CD14-positive monocyte (primary cell): ENCODE measurements around the gene DTNBP1. TPM values are rescaled to one million over a fixed set of nuclear protein-coding genes. Genes with fewer than 3 reads are reported as not detected.

ENCODE experiments used
- DNase-seq, 3 donors: peaks; one replicate each; pipeline ENCODE4 v3.0.0-alpha.2; 2011 to 2022
- H2AFZ ChIP-seq: 2 replicates; pipeline ENCODE4 v1.6.0; 2012; ENCODE audit warnings: mild to moderate bottlenecking, low read depth, low read length, inconsistent platforms; ENCODE audit not compliant: insufficient read depth, poor library complexity, severe bottlenecking
- H3K27ac ChIP-seq, 2 donors: 1 replicate in 1 of 2; 2 replicates in 1 of 2; pipeline ENCODE4 v1.5.1; 2012 to 2013; ENCODE audit warnings: low read length in 2 of 2, control low read depth in 1 of 2, inconsistent platforms in 1 of 2, low read depth in 1 of 2, mild to moderate bottlenecking in 1 of 2
- H3K27me3 ChIP-seq, 2 donors: one replicate each; pipeline versions ENCODE4 v1.6.0 to v1.6.1; 2011 to 2013; ENCODE audit warnings: low read length in 2 of 2; ENCODE audit not compliant: control insufficient read depth in 2 of 2, insufficient read depth in 2 of 2
- H3K36me3 ChIP-seq, 2 donors: replicated peaks in 1 of 2; 1 replicate in 1 of 2; 2 replicates in 1 of 2; pipeline versions ENCODE4 v1.5.1 to v1.6.1; 2012 to 2013; ENCODE audit warnings: low read length in 2 of 2, control low read depth in 1 of 2, inconsistent platforms in 1 of 2, mild to moderate bottlenecking in 1 of 2; ENCODE audit not compliant: insufficient read depth in 2 of 2, control insufficient read depth in 1 of 2
- H3K4me1 ChIP-seq, 2 donors: 1 replicate in 1 of 2; 2 replicates in 1 of 2; pipeline versions ENCODE4 v1.5.1 to v1.6.1; 2012 to 2013; ENCODE audit warnings: low read length in 2 of 2, control low read depth in 1 of 2, inconsistent platforms in 1 of 2, mild to moderate bottlenecking in 1 of 2, moderate library complexity in 1 of 2; ENCODE audit not compliant: insufficient read depth in 2 of 2, control insufficient read depth in 1 of 2
- H3K4me2 ChIP-seq: replicated peaks from 2 replicates; pipeline ENCODE3; 2012; ENCODE audit warnings: low read length, moderate library complexity, mild to moderate bottlenecking; ENCODE audit not compliant: poor library complexity, severe bottlenecking; ENCODE audit errors: extremely low read depth
- H3K4me3 ChIP-seq, 3 experiments: fragments of 200-600 bp in 1 of 3; sonication (generic) in 1 of 3; replicated peaks in 1 of 3; 1 replicate in 2 of 3; 2 replicates in 1 of 3; pipeline ENCODE4 v1.5.1; 2011 to 2013; ENCODE audit warnings: low read length in 3 of 3, mild to moderate bottlenecking in 3 of 3, control low read depth in 2 of 3, low read depth in 2 of 3, inconsistent platforms in 1 of 3, moderate library complexity in 1 of 3
- H3K79me2 ChIP-seq: 2 replicates; pipeline ENCODE4 v1.6.0; 2012; ENCODE audit warnings: mild to moderate bottlenecking, control low read depth, inconsistent platforms, low read length, moderate library complexity; ENCODE audit not compliant: insufficient read depth
- H3K9ac ChIP-seq: 2 replicates; pipeline ENCODE4 v1.6.0; 2017; ENCODE audit warnings: low read length, mild to moderate bottlenecking; ENCODE audit not compliant: insufficient read depth, poor library complexity, severe bottlenecking
- H3K9me3 ChIP-seq, 2 donors: replicated peaks in 1 of 2; 1 replicate in 1 of 2; 2 replicates in 1 of 2; pipeline versions ENCODE4 v1.5.1 to v1.6.1; 2012 to 2013; ENCODE audit warnings: low read length in 2 of 2, control low read depth in 1 of 2; ENCODE audit not compliant: control insufficient read depth in 1 of 2, insufficient read depth in 1 of 2
- H4K20me1 ChIP-seq: 2 replicates; pipeline ENCODE4 v1.6.0; 2012; ENCODE audit warnings: mild to moderate bottlenecking, low read length, control low read depth, moderate library complexity; ENCODE audit not compliant: insufficient read depth
- H3K27ac Mint-ChIP-seq, 7 donors: one replicate each; pipeline ENCODE4 v1.8.0; 2020; ENCODE audit warnings: mild to moderate bottlenecking in 7 of 7, mixed read lengths in 7 of 7, moderate library complexity in 6 of 7, inconsistent platforms in 2 of 7
- H3K27me3 Mint-ChIP-seq, 3 donors: one replicate each; pipeline ENCODE4 v1.8.0; 2021 to 2022; ENCODE audit warnings: low read depth in 3 of 3, mild to moderate bottlenecking in 3 of 3, mixed read lengths in 3 of 3, moderate library complexity in 3 of 3, inconsistent platforms in 1 of 3
- H3K36me3 Mint-ChIP-seq, 2 donors: one replicate each; pipeline ENCODE4 v1.8.0; 2020; ENCODE audit warnings: mixed read lengths in 2 of 2, inconsistent platforms in 1 of 2, mild to moderate bottlenecking in 1 of 2
- H3K4me1 Mint-ChIP-seq: one replicate; pipeline ENCODE4 v1.8.0; 2020; ENCODE audit warnings: mild to moderate bottlenecking, mixed read lengths
- H3K4me3 Mint-ChIP-seq, 2 donors: one replicate each; pipeline ENCODE4 v1.8.0; 2020; ENCODE audit warnings: mild to moderate bottlenecking in 2 of 2, mixed read lengths in 2 of 2, moderate library complexity in 1 of 2
- H3K9me3 Mint-ChIP-seq, 7 donors: one replicate each; pipeline ENCODE4 v1.8.0; 2020 to 2022; ENCODE audit warnings: mixed read lengths in 7 of 7, mild to moderate bottlenecking in 6 of 7, moderate library complexity in 6 of 7, inconsistent platforms in 2 of 7
- WGBS: methylation state at CpG from one replicate; pipeline ENCODE4 v1.1.5; 2013; ENCODE audit warnings: missing lambda C conversion rate; ENCODE audit not compliant: insufficient coverage; 5-methylcytosine and 5-hydroxymethylcytosine counted together
- intact Hi-C, 2 donors: fragments of 100-400 bp; cut with micrococcal nuclease; formaldehyde crosslinking; loops; one replicate each; pipeline versions ENCODE4 v1.15.0 to v1.15.1; 2023
- polyA plus RNA-seq, 3 donors: library from polyadenylated mRNA; depleted of rRNA in 1 of 3; unstranded in 2 of 3; stranded (reverse) in 1 of 3; fragments of 300-500 nt in 2 of 3; fragments of >200 nt in 1 of 3; fragmentation: Illumina TruSeq in 2 of 3; gene quantifications; 1 replicate in 2 of 3; 2 replicates in 1 of 3; pipeline ENCODE4 v1.2.3, GENCODE V29; 2012 to 2021
- TF ChIP-seq, protein P1 (sequence below): fragments of 200-600 bp; IDR thresholded peaks from one replicate; pipeline ENCODE4 v1.8.0; 2022; ENCODE audit warnings: antibody characterized with exemption, mild to moderate bottlenecking

Gene DTNBP1
- polyA plus RNA-seq, 3 donors = 19.7 to 26.9 (median 20.5) TPM

DNA sequence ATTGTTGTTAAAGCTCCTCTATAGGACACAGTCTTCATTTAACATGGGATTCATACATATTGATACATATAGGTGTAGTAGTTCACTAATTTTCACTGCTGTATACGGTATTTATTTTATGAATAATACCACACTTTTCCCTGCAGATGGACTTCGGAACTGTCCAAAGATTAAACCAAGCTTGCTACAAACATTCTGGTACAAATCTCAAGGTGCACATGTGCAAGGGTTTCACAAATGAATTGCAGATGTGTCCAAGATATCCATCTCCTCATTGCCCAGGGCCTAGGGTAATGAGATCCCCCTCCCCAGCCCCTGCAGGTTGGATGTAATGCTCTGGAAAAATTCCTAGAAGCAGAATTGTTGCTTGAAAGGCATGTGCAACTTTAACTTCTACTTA lies 31.4 kb downstream of the DTNBP1 start:
- Histone ChIP-seq H3K4me1 (no peaks in the 10 kb centered on the region), H3K79me2 (no peaks in the 10 kb centered on the region), H3K27me3 (no peaks in the 10 kb centered on the region), H3K4me2 (no peak overlapping the region), H3K9me3 (no peaks in the 10 kb centered on the region), H4K20me1 (peaks cover 1% of the 10 kb centered on the region), H2AFZ (no peak overlapping the region), H3K9ac (no peak overlapping the region), H3K36me3 (peaks cover 13 to 36% of the 10 kb centered on the region in 2 donors), H3K4me3 (no peak overlapping the region), H3K27ac (no peak overlapping the region)
- peaks cover 43 to 45% of the 10 kb centered on the region in 2 donors for H3K36me3 Mint-ChIP-seq
- no peak overlapping the region for H3K4me3 Mint-ChIP-seq
- TF ChIP-seq, protein P1, sequence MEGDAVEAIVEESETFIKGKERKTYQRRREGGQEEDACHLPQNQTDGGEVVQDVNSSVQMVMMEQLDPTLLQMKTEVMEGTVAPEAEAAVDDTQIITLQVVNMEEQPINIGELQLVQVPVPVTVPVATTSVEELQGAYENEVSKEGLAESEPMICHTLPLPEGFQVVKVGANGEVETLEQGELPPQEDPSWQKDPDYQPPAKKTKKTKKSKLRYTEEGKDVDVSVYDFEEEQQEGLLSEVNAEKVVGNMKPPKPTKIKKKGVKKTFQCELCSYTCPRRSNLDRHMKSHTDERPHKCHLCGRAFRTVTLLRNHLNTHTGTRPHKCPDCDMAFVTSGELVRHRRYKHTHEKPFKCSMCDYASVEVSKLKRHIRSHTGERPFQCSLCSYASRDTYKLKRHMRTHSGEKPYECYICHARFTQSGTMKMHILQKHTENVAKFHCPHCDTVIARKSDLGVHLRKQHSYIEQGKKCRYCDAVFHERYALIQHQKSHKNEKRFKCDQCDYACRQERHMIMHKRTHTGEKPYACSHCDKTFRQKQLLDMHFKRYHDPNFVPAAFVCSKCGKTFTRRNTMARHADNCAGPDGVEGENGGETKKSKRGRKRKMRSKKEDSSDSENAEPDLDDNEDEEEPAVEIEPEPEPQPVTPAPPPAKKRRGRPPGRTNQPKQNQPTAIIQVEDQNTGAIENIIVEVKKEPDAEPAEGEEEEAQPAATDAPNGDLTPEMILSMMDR = no peak
- no peaks in the 10 kb centered on the region for H3K9me3 Mint-ChIP-seq
- no peak for DNase-seq
- no peaks in the 10 kb centered on the region for H3K27me3 Mint-ChIP-seq
- H3K27ac Mint-ChIP-seq = no peak overlapping the region
- no CpG with 5 or more reads among the region's 2 CpGs for WGBS
- intact Hi-C loops = loop anchor here in 1 of 2 donors (10.0 kb wide), 1 partner anchor 1837 kb away; no protein-coding TSS in a partner anchor
- H3K4me1 Mint-ChIP-seq = peaks cover 7% of the 10 kb centered on the region

- no peak overlapping the region for H3K4me2 ChIP-seq
- TF ChIP-seq, protein P1 = no peak
- H3K27me3 Mint-ChIP-seq = no peaks in the 10 kb centered on the region
- no peak overlapping the region for H3K27ac ChIP-seq
- intact Hi-C loops = loop anchor here in 1 of 2 donors (10.0 kb wide), 1 partner anchor 1835 kb away; no protein-coding TSS in a partner anchor
- peaks cover 18 to 37% of the 10 kb centered on the region in 2 donors for H3K36me3 ChIP-seq
- peaks cover 7% of the 10 kb centered on the region for H3K4me1 Mint-ChIP-seq
- no peaks in the 10 kb centered on the region for H3K27me3 ChIP-seq
- no peak overlapping the region for H3K9ac ChIP-seq
- no peak overlapping the region for H3K4me3 Mint-ChIP-seq
- H3K9me3 ChIP-seq = no peaks in the 10 kb centered on the region
- DNase-seq = no peak
- no peaks in the 10 kb centered on the region for H3K79me2 ChIP-seq
- no peak overlapping the region for H3K4me3 ChIP-seq
- H3K4me1 ChIP-seq = no peaks in the 10 kb centered on the region
- peaks cover 38 to 44% of the 10 kb centered on the region in 2 donors for H3K36me3 Mint-ChIP-seq
- WGBS = 67% methylated on average over 1 of the region's 1 CpG
- peak overlapping the region in 1 of 7 donors; percentile 40 for H3K27ac Mint-ChIP-seq
- no peak overlapping the region for H2AFZ ChIP-seq
- H3K9me3 Mint-ChIP-seq = no peaks in the 10 kb centered on the region
- H4K20me1 ChIP-seq = no peaks in the 10 kb centered on the region
These were observed 32.6 kb downstream of the DTNBP1 start for GRCh38 chr6:15630202-15630601.
